SU-DHL-6 (cell line): ENCODE measurements around the gene CPB1.

Experiments used
- H2AFZ ChIP-seq: fragments of 200-600 bp; sonication (generic); 2 replicates; pipeline ENCODE4 v1.6.1; 2014; ENCODE audit warnings: low read depth, mild to moderate bottlenecking, moderate library complexity, mixed read lengths, antibody characterized with exemption, low read length; ENCODE audit not compliant: severe bottlenecking
- H3F3A ChIP-seq: fragments of 200-600 bp; shearing (Covaris generic); 2 replicates; pipeline ENCODE4 v1.6.0; 2016; ENCODE audit warnings: antibody characterized with exemption, mild to moderate bottlenecking; ENCODE audit not compliant: insufficient read depth
- H3K27ac ChIP-seq: fragments of 200-600 bp; sonication (generic); 2 replicates; pipeline ENCODE4 v1.5.1; 2016; ENCODE audit warnings: low read depth, mild to moderate bottlenecking, low read length, moderate library complexity, mixed read lengths
- H3K27me3 ChIP-seq: fragments of 200-600 bp; sonication (generic), shearing (Covaris generic); 2 replicates; pipeline ENCODE4 v1.6.0; 2014; ENCODE audit warnings: mild to moderate bottlenecking, low read length
- H3K36me3 ChIP-seq: fragments of 200-600 bp; sonication (generic); 2 replicates; pipeline ENCODE4 v1.6.1; 2014; ENCODE audit warnings: mild to moderate bottlenecking, low read length, mixed read lengths
- H3K4me2 ChIP-seq: fragments of 300-600, 200-600 bp; shearing (Covaris generic), sonication (generic); 2 replicates; pipeline ENCODE4 v1.6.0; 2014; ENCODE audit warnings: low read length, low read depth, mild to moderate bottlenecking; ENCODE audit not compliant: poor library complexity, severe bottlenecking
- H3K4me3 ChIP-seq: fragments of 200-600 bp; sonication (generic); 2 replicates; pipeline ENCODE4 v1.5.1; 2014; ENCODE audit warnings: antibody characterized with exemption, low read length, mild to moderate bottlenecking, mixed read lengths; ENCODE audit not compliant: insufficient read depth, poor library complexity, severe bottlenecking
- H3K79me2 ChIP-seq: fragments of 200-600 bp; sonication (generic); 2 replicates; pipeline ENCODE4 v1.6.1; 2014; ENCODE audit warnings: mild to moderate bottlenecking, low read length, moderate library complexity; ENCODE audit not compliant: insufficient read depth
- H3K9ac ChIP-seq: fragments of 200-600 bp; sonication (generic); 2 replicates; pipeline ENCODE4 v1.7.0; 2014; ENCODE audit warnings: mild to moderate bottlenecking, low read length
- H3K9me2 ChIP-seq: fragments of 200-600 bp; sonication (generic); replicated peaks from 2 replicates; pipeline ENCODE4 v1.6.1; 2014; ENCODE audit warnings: low read length; ENCODE audit not compliant: insufficient read depth
- H3K9me3 ChIP-seq: fragments of 200-600 bp; sonication (generic); 2 replicates; pipeline ENCODE4 v1.6.1; 2014; ENCODE audit warnings: low read length, mixed read lengths; ENCODE audit not compliant: insufficient read depth
- H4K20me1 ChIP-seq: fragments of 200-600 bp; sonication (generic); 2 replicates; pipeline ENCODE4 v1.6.1; 2014; ENCODE audit warnings: low read depth, mild to moderate bottlenecking, antibody characterized with exemption, low read length, moderate library complexity, mixed read lengths
- CTCF ChIP-seq: fragments of 200-600 bp; sonication (generic); IDR thresholded peaks from one replicate; pipeline ENCODE4 v1.5.1; 2017; ENCODE audit warnings: antibody characterized with exemption, mild to moderate bottlenecking, low read length, moderate library complexity; ENCODE audit not compliant: insufficient read depth, poor library complexity, severe bottlenecking
- EZH2phosphoT487 ChIP-seq: fragments of 200-600 bp; sonication (generic), shearing (Covaris generic); conservative IDR thresholded peaks from 2 replicates; pipeline ENCODE4 v1.6.1; 2018; ENCODE audit warnings: mild to moderate bottlenecking, antibody characterized with exemption, low read length, moderate library complexity, mixed read lengths

Gene CPB1

GRCh38 chr3:148825476-148825875 is 2.1 kb upstream of the CPB1 start:
- TF ChIP-seq EZH2phosphoT487 (no peak), CTCF (no peak)
- no peak overlapping the region for H2AFZ ChIP-seq
- no peaks in the 10 kb centered on the region for H3K27me3 ChIP-seq
- H3K4me3 ChIP-seq: no peak overlapping the region
- H3F3A ChIP-seq: no peaks in the 10 kb centered on the region
- no peaks in the 10 kb centered on the region for H3K9me3 ChIP-seq
- H3K27ac ChIP-seq: no peak overlapping the region
- H4K20me1 ChIP-seq: no peaks in the 10 kb centered on the region
- no peaks in the 10 kb centered on the region for H3K79me2 ChIP-seq
- H3K4me2 ChIP-seq: no peak overlapping the region
- no peak overlapping the region for H3K9ac ChIP-seq
- no peaks in the 10 kb centered on the region for H3K9me2 ChIP-seq
- H3K36me3 ChIP-seq: no peaks in the 10 kb centered on the region

GRCh38 chr3:148828136-148828690 is 602 bp downstream of the CPB1 start:
- no peaks in the 10 kb centered on the region for H3K79me2 ChIP-seq
- H4K20me1 ChIP-seq: no peaks in the 10 kb centered on the region
- no peaks in the 10 kb centered on the region for H3K27me3 ChIP-seq
- H3K9ac ChIP-seq: no peak overlapping the region
- no peak overlapping the region for H2AFZ ChIP-seq
- H3F3A ChIP-seq: no peaks in the 10 kb centered on the region
- no peaks in the 10 kb centered on the region for H3K9me3 ChIP-seq
- H3K36me3 ChIP-seq: no peaks in the 10 kb centered on the region
- TF ChIP-seq EZH2phosphoT487 (no peak), CTCF (no peak)
- H3K4me2 ChIP-seq: no peak overlapping the region
- H3K4me3 ChIP-seq: no peak overlapping the region
- no peaks in the 10 kb centered on the region for H3K9me2 ChIP-seq
- H3K27ac ChIP-seq: no peak overlapping the region

GRCh38 chr3:148829926-148830325 is 2.3 kb downstream of the CPB1 start:
- Histone ChIP-seq H3K36me3 (no peaks in the 10 kb centered on the region), H3K4me2 (no peak overlapping the region), H4K20me1 (no peaks in the 10 kb centered on the region), H3K27me3 (no peaks in the 10 kb centered on the region), H3K9me2 (no peaks in the 10 kb centered on the region), H3K79me2 (no peaks in the 10 kb centered on the region), H3K9ac (no peak overlapping the region), H3K4me3 (no peak overlapping the region), H3K9me3 (no peaks in the 10 kb centered on the region), H2AFZ (no peak overlapping the region), H3K27ac (no peak overlapping the region), H3F3A (no peaks in the 10 kb centered on the region)
- TF ChIP-seq CTCF: no peak
